ENCODE data around the gene WHRN.

WHRN gene

GRCh38 chr9:114355821-114356220 lies 149.5 kb downstream of the WHRN start:
- intact Hi-C loops (cut with DNase I) = no loop called here
- DNase-seq = peak in 1 of 10 donors; percentile 72
